Liver (tissue), 9 donors: Measurements from ENCODE around the gene SPECC1. TPM values are rescaled to one million over a fixed set of nuclear protein-coding genes. Genes with fewer than 3 reads are reported as not detected.

ENCODE experiments used
- DNase-seq: peaks from one replicate; pipeline ENCODE4 v3.0.0-alpha.2; 2017; ENCODE audit warnings: low spot score
- H3K27ac ChIP-seq, 2 donors: one replicate each; pipeline ENCODE4 v1.7.0; 2013; ENCODE audit warnings: inconsistent platforms in 2 of 2, low read length in 2 of 2, control low read depth in 1 of 2, low read depth in 1 of 2, mild to moderate bottlenecking in 1 of 2
- H3K27me3 ChIP-seq, 4 donors: one replicate each; pipeline versions ENCODE4 v1.6.1 to v1.7.0; 2013; ENCODE audit warnings: low read length in 3 of 4, inconsistent platforms in 1 of 4, mild to moderate bottlenecking in 1 of 4, moderate library complexity in 1 of 4; ENCODE audit not compliant: control insufficient read depth in 4 of 4, insufficient read depth in 4 of 4
- H3K36me3 ChIP-seq, 4 donors: one replicate each; pipeline versions ENCODE4 v1.6.1 to v1.7.0; 2013; ENCODE audit warnings: low read length in 3 of 4, mild to moderate bottlenecking in 3 of 4, low read depth in 1 of 4, moderate library complexity in 1 of 4; ENCODE audit not compliant: control insufficient read depth in 4 of 4, insufficient read depth in 3 of 4
- H3K4me1 ChIP-seq, 4 donors: one replicate each; pipeline versions ENCODE4 v1.6.1 to v1.7.0; 2013; ENCODE audit warnings: low read length in 3 of 4, mild to moderate bottlenecking in 3 of 4, moderate library complexity in 1 of 4; ENCODE audit not compliant: control insufficient read depth in 4 of 4, insufficient read depth in 4 of 4
- H3K4me3 ChIP-seq, 3 donors: one replicate each; pipeline versions ENCODE4 v1.6.1 to v1.7.0; 2013; ENCODE audit warnings: low read length in 3 of 3, control low read depth in 1 of 3, low read depth in 1 of 3, mild to moderate bottlenecking in 1 of 3
- H3K9ac ChIP-seq, 2 donors: one replicate each; pipeline ENCODE4 v1.7.0; 2013; ENCODE audit warnings: low read length in 2 of 2, mild to moderate bottlenecking in 2 of 2, moderate library complexity in 2 of 2, control low read depth in 1 of 2, low read depth in 1 of 2
- H3K9me3 ChIP-seq, 4 donors: one replicate each; pipeline versions ENCODE4 v1.6.1 to v1.7.0; 2013; ENCODE audit warnings: low read length in 3 of 4; ENCODE audit not compliant: control insufficient read depth in 4 of 4
- EGR1 ChIP-seq, 2 donors: IDR thresholded peaks; 2 replicates each; pipeline ENCODE4 v1.6.1; 2016 to 2018; ENCODE audit warnings: antibody characterized with exemption in 2 of 2, low read depth in 2 of 2
- FOXA1 ChIP-seq: IDR thresholded peaks from 2 replicates; pipeline ENCODE4 v1.6.1; 2016; ENCODE audit warnings: antibody characterized with exemption
- FOXA2 ChIP-seq: IDR thresholded peaks from 2 replicates; pipeline ENCODE4 v1.6.1; 2016; ENCODE audit warnings: antibody characterized with exemption
- HNF4A ChIP-seq, 2 donors: conservative IDR thresholded peaks; 2 replicates each; pipeline ENCODE4 v1.6.1; 2016; ENCODE audit warnings: antibody characterized with exemption in 2 of 2, mild to moderate bottlenecking in 2 of 2
- HNF4G ChIP-seq: IDR thresholded peaks from 2 replicates; pipeline ENCODE4 v1.6.1; 2016; ENCODE audit warnings: antibody characterized with exemption
- JUND ChIP-seq, 2 donors: IDR thresholded peaks; 2 replicates each; pipeline ENCODE4 v1.6.1; 2016; ENCODE audit warnings: antibody characterized with exemption in 2 of 2
- SP1 ChIP-seq: IDR thresholded peaks from 2 replicates; pipeline ENCODE4 v1.6.1; 2018; ENCODE audit warnings: antibody characterized with exemption, mild to moderate bottlenecking
- TAF1 ChIP-seq: conservative IDR thresholded peaks from 2 replicates; pipeline ENCODE4 v1.6.1; 2016; ENCODE audit warnings: antibody characterized with exemption, mild to moderate bottlenecking
- YY1 ChIP-seq: IDR thresholded peaks from 2 replicates; pipeline ENCODE4 v1.6.1; 2016; ENCODE audit warnings: antibody characterized with exemption, mild to moderate bottlenecking
- WGBS: extraction: QIAGEN DNeasy Blood & Tissue Kit; methylation state at CpG from one replicate; pipeline ENCODE4 v1.1.7; 2013; 5-methylcytosine and 5-hydroxymethylcytosine counted together
- polyA plus RNA-seq, 2 donors: library from polyadenylated mRNA; stranded (reverse) in 1 of 2; unstranded in 1 of 2; fragments of 200-250 nt in 1 of 2; fragments of >200 nt in 1 of 2; fragmentation: Nextera tagmentation in 1 of 2; extraction: Ambion mirVana in 1 of 2; gene quantifications; one replicate each; pipeline versions ENCODE4 v1.2.1 to v1.2.3, GENCODE V29; 2013 to 2015
- total RNA-seq, 2 donors: library from RNA; depleted of rRNA; stranded (reverse); fragments of >200 nt; gene quantifications; one replicate each; pipeline ENCODE4 v1.2.3, GENCODE V29; 2014
- TF ChIP-seq, protein P1 (sequence below): IDR thresholded peaks from 2 replicates; pipeline ENCODE4 v1.6.1; 2016; ENCODE audit warnings: antibody characterized with exemption, mild to moderate bottlenecking
- donor health status: healthy.
- donor health status: healthy.
- donor health status: healthy.
- donor health status: healthy.
- donor health status: healthy.

The SPECC1 gene
- total and polyA plus RNA-seq, 4 donors: 0.36 to 70.3 (median 1.8) TPM

DNA sequence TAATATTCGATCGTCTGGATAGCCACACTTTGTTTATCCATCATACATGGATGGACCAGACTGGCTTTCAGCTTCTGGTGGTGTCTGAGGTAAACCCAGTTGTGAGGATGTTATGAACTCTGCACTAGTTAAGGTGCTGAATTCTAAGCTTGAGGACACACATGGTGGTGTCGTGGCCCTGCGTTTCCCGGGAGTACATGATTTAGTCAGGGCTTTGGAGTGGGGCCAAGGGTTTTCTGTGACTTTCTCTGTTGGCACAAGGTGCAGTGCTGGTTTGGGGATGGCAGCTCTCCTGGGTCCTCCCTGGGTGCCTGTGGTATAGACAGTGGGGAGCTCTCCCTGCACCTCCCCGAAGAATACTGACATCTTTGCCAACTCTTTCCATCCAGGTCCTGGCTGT lies 116.6 kb downstream of the SPECC1 start:
- Histone ChIP-seq H3K36me3 (no peaks in the 10 kb centered on the region), H3K4me1 (no peaks in the 10 kb centered on the region), H3K27ac (no peak overlapping the region), H3K9ac (no peak overlapping the region), H3K9me3 (no peaks in the 10 kb centered on the region), H3K27me3 (no peaks in the 10 kb centered on the region), H3K4me3 (no peak overlapping the region)
- DNase-seq: no peak
- 66% methylated on average over 6 of the region's 6 CpGs for WGBS
- TF ChIP-seq FOXA1 (no peak), SP1 (no peak)

GRCh38 chr17:20127360-20128035 lies 118.3 kb downstream of the SPECC1 start:
- no peaks in the 10 kb centered on the region for H3K4me1 ChIP-seq
- no peak overlapping the region for H3K27ac ChIP-seq
- no peak overlapping the region for H3K4me3 ChIP-seq
- no peak for DNase-seq
- TF ChIP-seq, protein P1, sequence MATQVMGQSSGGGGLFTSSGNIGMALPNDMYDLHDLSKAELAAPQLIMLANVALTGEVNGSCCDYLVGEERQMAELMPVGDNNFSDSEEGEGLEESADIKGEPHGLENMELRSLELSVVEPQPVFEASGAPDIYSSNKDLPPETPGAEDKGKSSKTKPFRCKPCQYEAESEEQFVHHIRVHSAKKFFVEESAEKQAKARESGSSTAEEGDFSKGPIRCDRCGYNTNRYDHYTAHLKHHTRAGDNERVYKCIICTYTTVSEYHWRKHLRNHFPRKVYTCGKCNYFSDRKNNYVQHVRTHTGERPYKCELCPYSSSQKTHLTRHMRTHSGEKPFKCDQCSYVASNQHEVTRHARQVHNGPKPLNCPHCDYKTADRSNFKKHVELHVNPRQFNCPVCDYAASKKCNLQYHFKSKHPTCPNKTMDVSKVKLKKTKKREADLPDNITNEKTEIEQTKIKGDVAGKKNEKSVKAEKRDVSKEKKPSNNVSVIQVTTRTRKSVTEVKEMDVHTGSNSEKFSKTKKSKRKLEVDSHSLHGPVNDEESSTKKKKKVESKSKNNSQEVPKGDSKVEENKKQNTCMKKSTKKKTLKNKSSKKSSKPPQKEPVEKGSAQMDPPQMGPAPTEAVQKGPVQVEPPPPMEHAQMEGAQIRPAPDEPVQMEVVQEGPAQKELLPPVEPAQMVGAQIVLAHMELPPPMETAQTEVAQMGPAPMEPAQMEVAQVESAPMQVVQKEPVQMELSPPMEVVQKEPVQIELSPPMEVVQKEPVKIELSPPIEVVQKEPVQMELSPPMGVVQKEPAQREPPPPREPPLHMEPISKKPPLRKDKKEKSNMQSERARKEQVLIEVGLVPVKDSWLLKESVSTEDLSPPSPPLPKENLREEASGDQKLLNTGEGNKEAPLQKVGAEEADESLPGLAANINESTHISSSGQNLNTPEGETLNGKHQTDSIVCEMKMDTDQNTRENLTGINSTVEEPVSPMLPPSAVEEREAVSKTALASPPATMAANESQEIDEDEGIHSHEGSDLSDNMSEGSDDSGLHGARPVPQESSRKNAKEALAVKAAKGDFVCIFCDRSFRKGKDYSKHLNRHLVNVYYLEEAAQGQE: no peak
- no peak for TF ChIP-seq YY1
- no peak for TF ChIP-seq HNF4A (conservative IDR thresholded peaks at IDR 0.05)
- no peak for TF ChIP-seq HNF4G
- TF ChIP-seq JUND (IDR thresholded peaks at IDR 0.05): no peak
- no peak for TF ChIP-seq FOXA2
- TF ChIP-seq EGR1 (IDR thresholded peaks at IDR 0.05; ENCODE audit: low read depth in 2 of 2): no peak
- TF ChIP-seq TAF1: no peak
- 94% methylated on average over 6 of the region's 6 CpGs for WGBS
- peaks cover 0 to 6% (median 0%) of the 10 kb centered on the region in 4 donors for H3K9me3 ChIP-seq
- no peaks in the 10 kb centered on the region for H3K36me3 ChIP-seq
- no peak overlapping the region for H3K9ac ChIP-seq
- no peaks in the 10 kb centered on the region for H3K27me3 ChIP-seq

- DNase-seq: no peak
- Histone ChIP-seq H3K4me1 (no peaks in the 10 kb centered on the region), H3K27ac (no peak overlapping the region), H3K4me3 (no peak overlapping the region), H3K27me3 (no peaks in the 10 kb centered on the region), H3K36me3 (no peaks in the 10 kb centered on the region), H3K9ac (no peak overlapping the region), H3K9me3 (peaks cover 0 to 6% (median 0%) of the 10 kb centered on the region in 4 donors)
- 86% methylated on average over 4 of the region's 4 CpGs for WGBS
- TF ChIP-seq FOXA2 (no peak), EGR1 (IDR thresholded peaks at IDR 0.05; ENCODE audit: low read depth in 2 of 2) (no peak)
These were observed 119.0 kb downstream of the SPECC1 start for GRCh38 chr17:20128036-20128667.
